Measurements from ENCODE around the gene AP4E1. TPM values are rescaled to one million over a fixed set of nuclear protein-coding genes. Genes with fewer than 3 reads are reported as not detected.

Gene AP4E1
- total and polyA plus RNA-seq, 2 donors = 5.9 to 6.5 TPM

DNA sequence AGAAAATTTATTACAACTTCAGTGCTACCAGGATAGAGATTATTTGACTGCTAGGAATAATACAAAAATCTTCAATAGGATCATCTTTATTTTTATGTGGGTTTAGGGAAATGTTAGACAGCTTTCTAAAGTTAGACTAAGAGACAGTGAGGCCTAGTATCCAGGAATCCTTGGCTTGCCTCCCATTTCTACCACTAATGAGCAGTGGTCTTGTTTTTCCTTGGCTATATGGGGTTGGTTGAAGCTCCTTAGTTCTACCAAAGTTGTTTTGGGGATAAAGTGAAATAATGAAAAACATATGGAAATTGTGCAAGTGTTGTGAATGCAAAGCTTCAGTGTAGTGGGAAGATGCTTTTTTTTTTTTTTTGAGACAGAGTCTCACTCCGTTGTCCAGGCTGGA lies 16.8 kb downstream of the AP4E1 start:
- no peaks in the 10 kb centered on the region for H3K4me1 ChIP-seq (ENCODE audit: control insufficient read depth in 2 of 2, insufficient read depth in 2 of 2, low read length in 2 of 2)
- H3K36me3 ChIP-seq (ENCODE audit: control insufficient read depth in 2 of 2, insufficient read depth in 2 of 2, low read length in 1 of 2) = peaks cover 21 to 23% of the 10 kb centered on the region in 2 donors
- no peak for DNase-seq (ENCODE audit: low read depth in 6 of 9, low spot score in 9 of 9)
- WGBS = 89% methylated on average over 1 of the region's 1 CpG
- H3K27me3 ChIP-seq (ENCODE audit: control insufficient read depth in 2 of 2, insufficient read depth in 1 of 2, low read length in 1 of 2) = no peaks in the 10 kb centered on the region
- no peak overlapping the region for H3K27ac ChIP-seq (ENCODE audit: low read depth in 1 of 2, low read length in 1 of 2)
- H3K9me3 ChIP-seq (ENCODE audit: control insufficient read depth in 2 of 2, insufficient read depth in 1 of 2, low read length in 1 of 2) = no peaks in the 10 kb centered on the region
- H3K4me3 ChIP-seq (ENCODE audit: low read length in 2 of 2) = no peak overlapping the region

DNA sequence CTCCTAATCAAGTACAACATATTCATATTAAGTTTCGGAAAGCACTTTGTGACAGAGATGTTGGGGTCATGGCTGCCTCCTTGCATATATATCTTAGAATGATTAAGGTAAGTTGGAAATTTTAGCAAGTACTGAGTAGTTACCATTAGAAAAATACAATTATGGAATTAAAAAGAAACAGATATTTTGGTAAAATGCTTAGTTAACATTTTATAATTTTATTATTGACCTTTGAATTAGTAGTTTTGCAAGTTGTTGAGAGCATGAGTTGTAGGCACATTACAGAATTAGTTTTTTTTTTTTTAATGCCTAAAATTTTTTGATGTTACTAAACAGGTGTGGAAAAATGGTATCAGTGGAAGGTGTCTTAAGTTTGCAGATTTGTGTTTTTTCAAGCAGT lies 20.6 kb downstream of the AP4E1 start:
- DNase-seq (ENCODE audit: low read depth in 6 of 9, low spot score in 9 of 9) = no peak
- H3K27me3 ChIP-seq (ENCODE audit: control insufficient read depth in 2 of 2, insufficient read depth in 1 of 2, low read length in 1 of 2) = no peaks in the 10 kb centered on the region
- no peak overlapping the region for H3K4me3 ChIP-seq (ENCODE audit: low read length in 2 of 2)
- peaks cover 16 to 26% of the 10 kb centered on the region in 2 donors for H3K36me3 ChIP-seq (ENCODE audit: control insufficient read depth in 2 of 2, insufficient read depth in 2 of 2, low read length in 1 of 2)
- no peak overlapping the region for H3K27ac ChIP-seq (ENCODE audit: low read depth in 1 of 2, low read length in 1 of 2)
- H3K4me1 ChIP-seq (ENCODE audit: control insufficient read depth in 2 of 2, insufficient read depth in 2 of 2, low read length in 2 of 2) = no peaks in the 10 kb centered on the region
- 100% methylated on average over 1 of the region's 1 CpG for WGBS
- no peaks in the 10 kb centered on the region for H3K9me3 ChIP-seq (ENCODE audit: control insufficient read depth in 2 of 2, insufficient read depth in 1 of 2, low read length in 1 of 2)

- H3K27ac ChIP-seq (ENCODE audit: low read depth in 1 of 2, low read length in 1 of 2) = no peak overlapping the region
- H3K4me1 ChIP-seq (ENCODE audit: control insufficient read depth in 2 of 2, insufficient read depth in 2 of 2, low read length in 2 of 2) = no peaks in the 10 kb centered on the region
- no peaks in the 10 kb centered on the region for H3K27me3 ChIP-seq (ENCODE audit: control insufficient read depth in 2 of 2, insufficient read depth in 1 of 2, low read length in 1 of 2)
- peaks cover 10 to 22% of the 10 kb centered on the region in 2 donors for H3K36me3 ChIP-seq (ENCODE audit: control insufficient read depth in 2 of 2, insufficient read depth in 2 of 2, low read length in 1 of 2)
- H3K9me3 ChIP-seq (ENCODE audit: control insufficient read depth in 2 of 2, insufficient read depth in 1 of 2, low read length in 1 of 2) = no peaks in the 10 kb centered on the region
- H3K4me3 ChIP-seq (ENCODE audit: low read length in 2 of 2) = no peak overlapping the region
- WGBS = 95% methylated on average over 1 of the region's 1 CpG
- no peak for DNase-seq (ENCODE audit: low read depth in 6 of 9, low spot score in 9 of 9)
These were observed 22.3 kb downstream of the AP4E1 start for GRCh38 chr15:50930792-50931191.

- H3K4me3 ChIP-seq (ENCODE audit: low read length in 2 of 2) = no peak overlapping the region
- peaks cover 5 to 18% of the 10 kb centered on the region in 2 donors for H3K36me3 ChIP-seq (ENCODE audit: control insufficient read depth in 2 of 2, insufficient read depth in 2 of 2, low read length in 1 of 2)
- no peak for DNase-seq (ENCODE audit: low read depth in 6 of 9, low spot score in 9 of 9)
- H3K27me3 ChIP-seq (ENCODE audit: control insufficient read depth in 2 of 2, insufficient read depth in 1 of 2, low read length in 1 of 2) = no peaks in the 10 kb centered on the region
- WGBS = 61% methylated on average over 1 of the region's 1 CpG
- H3K4me1 ChIP-seq (ENCODE audit: control insufficient read depth in 2 of 2, insufficient read depth in 2 of 2, low read length in 2 of 2) = no peaks in the 10 kb centered on the region
- no peak overlapping the region for H3K27ac ChIP-seq (ENCODE audit: low read depth in 1 of 2, low read length in 1 of 2)
- no peaks in the 10 kb centered on the region for H3K9me3 ChIP-seq (ENCODE audit: control insufficient read depth in 2 of 2, insufficient read depth in 1 of 2, low read length in 1 of 2)
These were observed 24.9 kb downstream of the AP4E1 start for GRCh38 chr15:50933341-50933740.

GRCh38 chr15:50938525-50938924 lies 30.0 kb downstream of the AP4E1 start:
- DNase-seq (ENCODE audit: low read depth in 6 of 9, low spot score in 9 of 9) = no peak
- Histone ChIP-seq H3K27me3 (ENCODE audit: control insufficient read depth in 2 of 2, insufficient read depth in 1 of 2, low read length in 1 of 2) (no peaks in the 10 kb centered on the region), H3K36me3 (ENCODE audit: control insufficient read depth in 2 of 2, insufficient read depth in 2 of 2, low read length in 1 of 2) (peaks cover 9 to 15% of the 10 kb centered on the region in 2 donors), H3K4me3 (ENCODE audit: low read length in 2 of 2) (no peak overlapping the region), H3K4me1 (ENCODE audit: control insufficient read depth in 2 of 2, insufficient read depth in 2 of 2, low read length in 2 of 2) (no peaks in the 10 kb centered on the region), H3K27ac (ENCODE audit: low read depth in 1 of 2, low read length in 1 of 2) (no peak overlapping the region), H3K9me3 (ENCODE audit: control insufficient read depth in 2 of 2, insufficient read depth in 1 of 2, low read length in 1 of 2) (no peaks in the 10 kb centered on the region)
- over 99% methylated on average over 4 of the region's 4 CpGs for WGBS

DNA sequence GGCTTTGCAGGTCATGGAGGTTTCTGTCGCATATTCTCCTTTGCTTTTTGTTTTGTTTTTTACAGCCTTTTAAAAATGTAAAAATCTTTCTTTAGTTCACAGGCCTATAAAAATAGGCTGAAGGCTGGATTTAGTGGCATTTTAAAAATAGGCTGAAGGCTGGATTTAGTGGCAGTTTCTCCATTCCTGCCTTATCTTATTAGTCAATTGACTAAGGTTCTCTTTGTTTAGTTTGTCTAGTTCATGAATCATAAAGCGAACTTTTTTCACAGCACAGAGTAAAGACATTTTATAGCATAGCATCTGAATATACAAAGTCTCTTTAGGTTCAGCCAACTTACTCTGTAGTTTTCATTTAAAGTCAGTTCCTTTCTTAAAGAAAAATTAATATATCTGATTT lies 31.4 kb downstream of the AP4E1 start:
- 98% methylated on average over 2 of the region's 2 CpGs for WGBS
- DNase-seq (ENCODE audit: low read depth in 6 of 9, low spot score in 9 of 9) = no peak
- H3K27me3 ChIP-seq (ENCODE audit: control insufficient read depth in 2 of 2, insufficient read depth in 1 of 2, low read length in 1 of 2) = no peaks in the 10 kb centered on the region
- H3K4me3 ChIP-seq (ENCODE audit: low read length in 2 of 2) = no peak overlapping the region
- no peaks in the 10 kb centered on the region for H3K9me3 ChIP-seq (ENCODE audit: control insufficient read depth in 2 of 2, insufficient read depth in 1 of 2, low read length in 1 of 2)
- peaks cover 15 to 20% of the 10 kb centered on the region in 2 donors for H3K36me3 ChIP-seq (ENCODE audit: control insufficient read depth in 2 of 2, insufficient read depth in 2 of 2, low read length in 1 of 2)
- H3K4me1 ChIP-seq (ENCODE audit: control insufficient read depth in 2 of 2, insufficient read depth in 2 of 2, low read length in 2 of 2) = no peaks in the 10 kb centered on the region
- no peak overlapping the region for H3K27ac ChIP-seq (ENCODE audit: low read depth in 1 of 2, low read length in 1 of 2)

DNA sequence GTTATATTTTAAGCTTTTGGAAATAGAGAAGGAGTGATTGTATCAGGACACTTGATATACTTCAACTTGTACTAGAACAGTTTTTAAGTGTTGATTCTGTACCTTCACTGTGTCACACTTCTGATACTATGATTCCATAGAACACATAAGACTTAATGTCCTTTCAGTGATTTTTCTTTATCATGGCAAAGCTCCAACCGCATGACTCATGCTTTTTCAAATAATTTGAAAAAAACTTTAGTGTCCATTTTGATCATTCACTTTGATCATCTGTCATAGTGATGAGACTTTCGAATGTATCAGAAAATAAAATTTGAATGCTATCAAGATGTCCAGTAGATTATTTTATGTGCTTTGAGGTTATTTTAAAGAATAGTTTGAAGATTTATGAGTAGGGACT lies 32.0 kb downstream of the AP4E1 start:
- peaks cover 15 to 23% of the 10 kb centered on the region in 2 donors for H3K36me3 ChIP-seq (ENCODE audit: control insufficient read depth in 2 of 2, insufficient read depth in 2 of 2, low read length in 1 of 2)
- no peak overlapping the region for H3K4me3 ChIP-seq (ENCODE audit: low read length in 2 of 2)
- H3K27me3 ChIP-seq (ENCODE audit: control insufficient read depth in 2 of 2, insufficient read depth in 1 of 2, low read length in 1 of 2) = no peaks in the 10 kb centered on the region
- H3K4me1 ChIP-seq (ENCODE audit: control insufficient read depth in 2 of 2, insufficient read depth in 2 of 2, low read length in 2 of 2) = no peaks in the 10 kb centered on the region
- no peak for DNase-seq (ENCODE audit: low read depth in 6 of 9, low spot score in 9 of 9)
- WGBS = 98% methylated on average over 2 of the region's 2 CpGs
- no peak overlapping the region for H3K27ac ChIP-seq (ENCODE audit: low read depth in 1 of 2, low read length in 1 of 2)
- no peaks in the 10 kb centered on the region for H3K9me3 ChIP-seq (ENCODE audit: control insufficient read depth in 2 of 2, insufficient read depth in 1 of 2, low read length in 1 of 2)

DNA sequence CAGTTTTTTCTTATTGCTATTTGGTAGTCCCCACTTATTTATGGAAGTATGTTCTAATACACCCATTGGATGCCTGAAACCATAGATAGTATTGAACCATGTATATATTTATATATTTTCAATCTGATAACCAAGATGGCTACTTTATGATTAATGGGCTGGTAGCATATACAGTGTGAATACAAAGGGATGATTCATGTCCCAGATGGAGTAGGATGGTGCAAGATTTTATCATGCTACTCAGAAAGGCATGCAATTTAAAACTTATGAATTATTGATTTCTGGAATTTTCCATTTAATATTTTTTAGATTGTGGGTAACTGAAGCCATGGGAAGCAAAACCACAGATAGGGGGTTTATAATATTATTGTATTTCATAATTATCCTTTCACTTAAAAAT lies 35.2 kb downstream of the AP4E1 start:
- H3K4me3 ChIP-seq (ENCODE audit: low read length in 2 of 2) = no peak overlapping the region
- DNase-seq (ENCODE audit: low read depth in 6 of 9, low spot score in 9 of 9) = no peak
- no peaks in the 10 kb centered on the region for H3K4me1 ChIP-seq (ENCODE audit: control insufficient read depth in 2 of 2, insufficient read depth in 2 of 2, low read length in 2 of 2)
- peaks cover 10 to 13% of the 10 kb centered on the region in 2 donors for H3K36me3 ChIP-seq (ENCODE audit: control insufficient read depth in 2 of 2, insufficient read depth in 2 of 2, low read length in 1 of 2)
- no peaks in the 10 kb centered on the region for H3K27me3 ChIP-seq (ENCODE audit: control insufficient read depth in 2 of 2, insufficient read depth in 1 of 2, low read length in 1 of 2)
- H3K27ac ChIP-seq (ENCODE audit: low read depth in 1 of 2, low read length in 1 of 2) = no peak overlapping the region
- H3K9me3 ChIP-seq (ENCODE audit: control insufficient read depth in 2 of 2, insufficient read depth in 1 of 2, low read length in 1 of 2) = no peaks in the 10 kb centered on the region

DNA sequence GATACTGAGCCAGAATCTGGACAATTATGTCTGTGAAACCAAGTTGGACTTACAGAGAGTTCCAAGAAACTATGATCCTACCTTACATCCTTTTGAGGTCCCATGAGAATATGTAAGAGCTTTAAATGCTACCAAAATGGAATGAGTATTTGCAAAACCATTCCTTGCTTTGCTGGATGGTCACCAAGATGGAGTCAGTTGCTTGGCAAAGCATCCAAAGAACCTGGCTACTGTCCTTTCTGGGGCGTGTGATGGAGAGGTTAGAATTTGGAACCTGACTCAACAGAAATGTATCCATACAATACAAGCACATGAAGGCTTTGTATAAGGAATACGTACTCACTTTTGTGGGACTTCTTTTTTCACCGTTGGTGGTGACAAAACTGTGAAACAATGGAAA lies 36.2 kb downstream of the AP4E1 start:
- H3K27me3 ChIP-seq (ENCODE audit: control insufficient read depth in 2 of 2, insufficient read depth in 1 of 2, low read length in 1 of 2) = no peaks in the 10 kb centered on the region
- H3K9me3 ChIP-seq (ENCODE audit: control insufficient read depth in 2 of 2, insufficient read depth in 1 of 2, low read length in 1 of 2) = no peaks in the 10 kb centered on the region
- WGBS = 98% methylated on average over 3 of the region's 3 CpGs
- H3K4me1 ChIP-seq (ENCODE audit: control insufficient read depth in 2 of 2, insufficient read depth in 2 of 2, low read length in 2 of 2) = no peaks in the 10 kb centered on the region
- peaks cover 9 to 11% of the 10 kb centered on the region in 2 donors for H3K36me3 ChIP-seq (ENCODE audit: control insufficient read depth in 2 of 2, insufficient read depth in 2 of 2, low read length in 1 of 2)
- no peak overlapping the region for H3K27ac ChIP-seq (ENCODE audit: low read depth in 1 of 2, low read length in 1 of 2)
- H3K4me3 ChIP-seq (ENCODE audit: low read length in 2 of 2) = no peak overlapping the region
- no peak for DNase-seq (ENCODE audit: low read depth in 6 of 9, low spot score in 9 of 9)

DNA sequence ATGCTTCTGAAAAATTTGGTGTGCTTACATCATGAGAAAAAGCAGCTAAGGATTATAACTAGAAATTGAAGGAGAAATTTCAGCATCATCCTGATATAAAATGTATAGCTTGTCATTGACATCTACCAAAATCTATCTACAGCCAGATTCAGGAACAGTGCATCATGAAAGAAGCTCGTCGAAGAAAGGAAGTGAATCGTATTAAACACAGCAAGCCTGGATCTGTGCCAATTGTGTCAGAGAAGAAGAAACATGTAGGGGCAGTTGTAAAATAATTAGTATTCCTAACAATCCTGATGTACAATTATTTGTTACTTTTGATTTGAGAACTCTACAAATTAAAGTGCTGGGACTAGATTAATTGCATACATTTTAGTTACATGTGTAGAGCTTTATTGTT lies 37.2 kb downstream of the AP4E1 start:
- Histone ChIP-seq H3K27ac (ENCODE audit: low read depth in 1 of 2, low read length in 1 of 2) (no peak overlapping the region), H3K36me3 (ENCODE audit: control insufficient read depth in 2 of 2, insufficient read depth in 2 of 2, low read length in 1 of 2) (peaks cover 11 to 12% of the 10 kb centered on the region in 2 donors), H3K27me3 (ENCODE audit: control insufficient read depth in 2 of 2, insufficient read depth in 1 of 2, low read length in 1 of 2) (no peaks in the 10 kb centered on the region), H3K9me3 (ENCODE audit: control insufficient read depth in 2 of 2, insufficient read depth in 1 of 2, low read length in 1 of 2) (no peaks in the 10 kb centered on the region), H3K4me1 (ENCODE audit: control insufficient read depth in 2 of 2, insufficient read depth in 2 of 2, low read length in 2 of 2) (no peaks in the 10 kb centered on the region), H3K4me3 (ENCODE audit: low read length in 2 of 2) (no peak overlapping the region)
- WGBS = 65% methylated on average over 3 of the region's 3 CpGs
- DNase-seq (ENCODE audit: low read depth in 6 of 9, low spot score in 9 of 9) = no peak

All from thymus (tissue), 11 donors.